Ammon's horn (tissue), 1 donor: ENCODE measurements around the gene ETFBKMT.

ENCODE experiments used
- DNase-seq: peaks from one replicate; pipeline ENCODE4 v3.0.0-alpha.2; 2016; ENCODE audit warnings: low spot score

The ETFBKMT gene

GRCh38 chr12:31659087-31659942 lies at the start of gene ETFBKMT:
TSS of gene ETFBKMT (plus strand) at chr12:31659688. CDS start at chr12:31661954, 2,266 bp downstream.
- DNase-seq: peak; percentile 94

- DNase-seq: no peak
These were observed 46.7 kb upstream of the ETFBKMT start for GRCh38 chr12:31612819-31613218.

GRCh38 chr12:31618228-31619025 lies 41.1 kb upstream of the ETFBKMT start:
- no peak for DNase-seq

GRCh38 chr12:31620311-31620710 lies 39.2 kb upstream of the ETFBKMT start:
- DNase-seq: no peak

GRCh38 chr12:31622038-31622437 lies 37.5 kb upstream of the ETFBKMT start:
- DNase-seq: no peak

- no peak for DNase-seq
These were observed 33.1 kb upstream of the ETFBKMT start for GRCh38 chr12:31626270-31626995.

- DNase-seq: no peak
These were observed 31.9 kb upstream of the ETFBKMT start for GRCh38 chr12:31627456-31628054.

- peak; percentile 34 for DNase-seq
These were observed 29.4 kb upstream of the ETFBKMT start for GRCh38 chr12:31629756-31630732.

GRCh38 chr12:31631023-31631724 lies 28.3 kb upstream of the ETFBKMT start:
- no peak for DNase-seq

GRCh38 chr12:31631809-31632208 lies 27.7 kb upstream of the ETFBKMT start:
- no peak for DNase-seq

- no peak for DNase-seq
These were observed 26.0 kb upstream of the ETFBKMT start for GRCh38 chr12:31633464-31633863.

GRCh38 chr12:31634620-31635019 lies 24.9 kb upstream of the ETFBKMT start:
- DNase-seq: no peak

GRCh38 chr12:31641509-31642090 lies 17.9 kb upstream of the ETFBKMT start:
- DNase-seq: no peak

- no peak for DNase-seq
These were observed 15.0 kb upstream of the ETFBKMT start for GRCh38 chr12:31644536-31644935.

GRCh38 chr12:31645924-31646323 lies 13.6 kb upstream of the ETFBKMT start:
- peak; percentile 35 for DNase-seq

GRCh38 chr12:31647086-31647491 lies 12.4 kb upstream of the ETFBKMT start:
- DNase-seq: no peak

GRCh38 chr12:31650918-31651317 lies 8.6 kb upstream of the ETFBKMT start:
- no peak for DNase-seq

- DNase-seq: no peak
These were observed 7.5 kb upstream of the ETFBKMT start for GRCh38 chr12:31651893-31652521.

GRCh38 chr12:31655208-31655607 lies 4.3 kb upstream of the ETFBKMT start:
- DNase-seq: no peak
